H1 (cell line): ENCODE data around the gene RAB14. TPM values are rescaled to one million over a fixed set of nuclear protein-coding genes. Genes with fewer than 3 reads are reported as not detected.

ENCODE experiments used
- CTCF ChIA-PET: fragments of 300-600 bp; sonication (Branson Sonifier 250); formaldehyde crosslinking; loops from one replicate; lab custom pipeline; 2021; ENCODE audit not compliant: partially characterized antibody; lab: Charles Lee
- POLR2A ChIA-PET: fragments of 300-600 bp; sonication (Branson Sonifier 250); formaldehyde crosslinking; loops from one replicate; lab custom pipeline; 2021; ENCODE audit warnings: inconsistent platforms; ENCODE audit not compliant: partially characterized antibody; lab: Charles Lee
- DNase-seq, 2 experiments: peaks; one replicate each; pipeline versions ENCODE4 v3.0.0 to v3.0.0-alpha.2; 2010 to 2022; ENCODE audit warnings: low spot score in 2 of 2, low read depth in 1 of 2, mixed read lengths in 1 of 2
- FAIRE-seq: peaks from 2 replicates; lab custom pipeline; 2011; peaks lifted over from hg19 to GRCh38; lab: Jason Lieb, UNC
- H2AFZ ChIP-seq: 2 replicates; pipeline ENCODE4 v1.8.1; 2012; ENCODE audit warnings: low read length, inconsistent platforms
- H2AK5ac ChIP-seq: 2 replicates; pipeline ENCODE4 v1.6.1; 2013; ENCODE audit warnings: low read depth, low read length
- H2BK120ac ChIP-seq: replicated peaks from 2 replicates; pipeline ENCODE3; 2013; ENCODE audit warnings: low read depth, low read length, inconsistent platforms
- H2BK12ac ChIP-seq: 2 replicates; pipeline ENCODE4 v1.6.1; 2013; ENCODE audit warnings: low read depth, low read length
- H2BK15ac ChIP-seq: 2 replicates; pipeline ENCODE4 v1.6.1; 2013; ENCODE audit warnings: low read length
- H2BK20ac ChIP-seq: 2 replicates; pipeline ENCODE4 v1.6.1; 2013; ENCODE audit warnings: low read length
- H2BK5ac ChIP-seq: 2 replicates; pipeline ENCODE4 v1.6.1; 2013; ENCODE audit warnings: low read depth, low read length
- H3K14ac ChIP-seq: 2 replicates; pipeline ENCODE4 v1.6.1; 2013; ENCODE audit warnings: inconsistent platforms; ENCODE audit not compliant: insufficient read length
- H3K18ac ChIP-seq: 2 replicates; pipeline ENCODE4 v1.6.1; 2013; ENCODE audit warnings: low read length; ENCODE audit errors: extremely low read depth
- H3K23ac ChIP-seq: 2 replicates; pipeline ENCODE4 v1.6.1; 2013; ENCODE audit warnings: inconsistent platforms; ENCODE audit not compliant: insufficient read length
- H3K23me2 ChIP-seq: 2 replicates; pipeline ENCODE4 v1.6.1; 2013; ENCODE audit warnings: low read depth, low read length
- H3K27ac ChIP-seq: 2 replicates; pipeline ENCODE4 v1.6.1; 2011; ENCODE audit warnings: low read depth, low read length, inconsistent platforms
- H3K27me3 ChIP-seq, 4 experiments: replicated peaks in 1 of 4; 1 replicate in 1 of 4; 2 replicates in 3 of 4; pipeline versions ENCODE4 v1.6.1 to v1.8.1; 2011 to 2013; ENCODE audit warnings: low read length in 3 of 4, mild to moderate bottlenecking in 3 of 4, inconsistent platforms in 2 of 4, mixed read lengths in 2 of 4, moderate library complexity in 1 of 4; ENCODE audit not compliant: control insufficient read depth in 3 of 4, insufficient read depth in 3 of 4; ENCODE audit errors: extremely low read depth in 1 of 4
- H3K36me3 ChIP-seq, 4 experiments: 2 replicates each; pipeline versions ENCODE4 v1.6.1 to v1.8.1; 2011 to 2013; ENCODE audit warnings: mild to moderate bottlenecking in 4 of 4, low read length in 3 of 4, moderate library complexity in 2 of 4, control low read depth in 1 of 4, inconsistent platforms in 1 of 4; ENCODE audit not compliant: insufficient read depth in 4 of 4, control insufficient read depth in 2 of 4
- H3K4ac ChIP-seq: replicated peaks from 2 replicates; pipeline ENCODE3; 2013; ENCODE audit warnings: low read length, low read depth, mixed read lengths, inconsistent platforms; ENCODE audit not compliant: insufficient read length
- H3K4me1 ChIP-seq, 4 experiments: replicated peaks in 1 of 4; 1 replicate in 1 of 4; 2 replicates in 3 of 4; pipeline versions ENCODE4 v1.6.1 to v1.8.1; 2011 to 2013; ENCODE audit warnings: low read length in 3 of 4, inconsistent platforms in 2 of 4, mixed read lengths in 1 of 4; ENCODE audit not compliant: insufficient read depth in 4 of 4, control insufficient read depth in 3 of 4
- H3K4me2 ChIP-seq, 2 experiments: 2 replicates each; pipeline versions ENCODE4 v1.6.1 to v1.8.1; 2011 to 2013; ENCODE audit warnings: low read depth in 2 of 2, low read length in 2 of 2, control low read depth in 1 of 2, inconsistent platforms in 1 of 2, mild to moderate bottlenecking in 1 of 2; ENCODE audit not compliant: insufficient read depth in 1 of 2
- H3K4me3 ChIP-seq, 4 experiments: fragments of 200-600, 300-600 bp in 1 of 4; sonication (generic), shearing (Covaris generic), sonication (Bioruptor Twin) in 1 of 4; 2 replicates each; pipeline versions ENCODE4 v1.5.1 to v1.8.1; 2011 to 2016; ENCODE audit warnings: low read length in 4 of 4, low read depth in 3 of 4, control low read depth in 2 of 4, inconsistent platforms in 2 of 4, mild to moderate bottlenecking in 2 of 4, mixed read lengths in 1 of 4, moderate library complexity in 1 of 4; ENCODE audit not compliant: insufficient read depth in 2 of 4; ENCODE audit errors: extremely low read depth in 1 of 4
- H3K56ac ChIP-seq: replicated peaks from 2 replicates; pipeline ENCODE3; 2013; ENCODE audit warnings: low read depth, mild to moderate bottlenecking, mixed read lengths, low read length, inconsistent platforms; ENCODE audit not compliant: insufficient read length
- H3K79me1 ChIP-seq: 2 replicates; pipeline ENCODE4 v1.6.1; 2013; ENCODE audit warnings: low read depth, low read length, control low read depth
- H3K79me2 ChIP-seq, 2 experiments: 2 replicates each; pipeline versions ENCODE4 v1.6.1 to v1.8.1; 2012 to 2013; ENCODE audit warnings: low read length in 2 of 2, mild to moderate bottlenecking in 2 of 2, inconsistent platforms in 1 of 2; ENCODE audit not compliant: insufficient read depth in 2 of 2, control insufficient read depth in 1 of 2
- H3K9ac ChIP-seq, 4 experiments: replicated peaks in 1 of 4; 1 replicate in 1 of 4; 2 replicates in 3 of 4; pipeline versions ENCODE4 v1.6.1 to v1.8.1; 2011 to 2013; ENCODE audit warnings: low read depth in 3 of 4, low read length in 3 of 4, control low read depth in 2 of 4, mild to moderate bottlenecking in 2 of 4, moderate library complexity in 2 of 4, inconsistent platforms in 1 of 4; ENCODE audit errors: extremely low read depth in 1 of 4
- H3K9me3 ChIP-seq, 2 experiments: 2 replicates each; pipeline versions ENCODE4 v1.6.1 to v1.8.1; 2012 to 2013; ENCODE audit warnings: mild to moderate bottlenecking in 2 of 2, moderate library complexity in 2 of 2, control low read depth in 1 of 2, inconsistent platforms in 1 of 2, low read depth in 1 of 2, low read length in 1 of 2, mixed read lengths in 1 of 2; ENCODE audit not compliant: insufficient read depth in 2 of 2
- H4K20me1 ChIP-seq, 2 experiments: replicated peaks in 1 of 2; 2 replicates each; pipeline versions ENCODE3 to v1.8.1; 2011 to 2013; ENCODE audit warnings: inconsistent platforms in 2 of 2, low read length in 2 of 2, mild to moderate bottlenecking in 1 of 2; ENCODE audit not compliant: insufficient read depth in 2 of 2, control insufficient read depth in 1 of 2
- H4K5ac ChIP-seq: 2 replicates; pipeline ENCODE4 v1.6.1; 2013; ENCODE audit warnings: low read length, low read depth, mixed read lengths, inconsistent platforms; ENCODE audit not compliant: insufficient read length
- H4K8ac ChIP-seq: 2 replicates; pipeline ENCODE4 v1.8.0; 2013; ENCODE audit warnings: mild to moderate bottlenecking, moderate library complexity, low read length, inconsistent platforms; ENCODE audit not compliant: insufficient read depth; ENCODE audit errors: extremely low read depth
- H4K91ac ChIP-seq: replicated peaks from 2 replicates; pipeline ENCODE3; 2013; ENCODE audit warnings: low read length, mixed read lengths, inconsistent platforms; ENCODE audit not compliant: insufficient read length
- CEBPB ChIP-seq: IDR thresholded peaks from 2 replicates; pipeline ENCODE4 v1.6.1; 2012; ENCODE audit warnings: low read depth, low read length
- RAD21 ChIP-seq, 2 experiments: IDR thresholded peaks in 1 of 2; conservative IDR thresholded peaks in 1 of 2; 2 replicates each; pipeline ENCODE4 v1.6.1; 2011; ENCODE audit warnings: low read depth in 2 of 2, low read length in 2 of 2, improper control_type of control experiment in 1 of 2, inconsistent platforms in 1 of 2, mild to moderate bottlenecking in 1 of 2, moderate library complexity in 1 of 2
- SIRT6 ChIP-seq: IDR thresholded peaks from one replicate; pipeline ENCODE4 v1.7.1; 2012; ENCODE audit warnings: low read length, inconsistent platforms
- USF2 ChIP-seq: IDR thresholded peaks from 2 replicates; pipeline ENCODE4 v1.6.1; 2011; ENCODE audit warnings: low read length, improper control_type of control experiment
- YY1 ChIP-seq: IDR thresholded peaks from 2 replicates; pipeline ENCODE4 v1.6.1; 2011; ENCODE audit warnings: low read depth, mild to moderate bottlenecking, low read length
- WGBS, 2 experiments: shearing (Covaris generic) in 1 of 2; methylation state at CpG; one replicate each; pipeline versions ENCODE4 v1.1.6 to v1.1.7; 2013 to 2015; ENCODE audit warnings: low lambda C conversion rate in 2 of 2, mixed read lengths in 2 of 2, inconsistent platforms in 1 of 2, low coverage in 1 of 2, missing lambda C conversion rate in 1 of 2; ENCODE audit not compliant: insufficient replicate concordance in 2 of 2, insufficient coverage in 1 of 2, insufficient read length in 1 of 2; ENCODE audit errors: extremely low coverage in 1 of 2, missing lambda C conversion rate in 1 of 2; 5-methylcytosine and 5-hydroxymethylcytosine counted together
- polyA plus RNA-seq, 7 experiments: library from polyadenylated mRNA; depleted of rRNA in 3 of 7; stranded (reverse) in 5 of 7; unstranded in 2 of 7; fragments of >200 nt in 5 of 7; fragments of 200-250 nt in 2 of 7; gene quantifications; 1 replicate in 5 of 7; 2 replicates in 1 of 7; 4 replicates in 1 of 7; pipeline versions ENCODE4 v1.2.1 to v1.2.3, GENCODE V29; 2011 to 2013; ENCODE audit warnings: missing spikeins in 2 of 7, mixed read lengths in 2 of 7
- total RNA-seq: library from RNA; stranded (reverse); fragmentation: NEBNext Ultra II Directional; extraction: Animal tissue kit (Norgen Biotek cat#: 25700); gene quantifications from 2 replicates; pipeline ENCODE4 v1.2.1, GENCODE V29; 2021

RAB14 gene
- total and polyA plus RNA-seq, 2 of the 8 experiments (the other 6 are each of a cell fraction or from before 2014, with no cell fraction given): 9.1 to 44.8 TPM

GRCh38 chr9:121249563-121249962 lies 47.9 kb upstream of the RAB14 start:
- no peak overlapping the region for H2BK20ac ChIP-seq
- H4K91ac ChIP-seq: no peak overlapping the region
- no peak overlapping the region for H2BK120ac ChIP-seq
- no peak overlapping the region for H2BK5ac ChIP-seq
- TF ChIP-seq SIRT6 (no peak), USF2 (peak; percentile 46), YY1 (no peak), RAD21 (IDR thresholded peaks at IDR 0.05 in 1 of 2, conservative IDR thresholded peaks at IDR 0.05 in 1 of 2; ENCODE audit: low read depth in 2 of 2, low read length in 2 of 2) (no peak), CEBPB (no peak)
- no peak overlapping the region for H2BK15ac ChIP-seq
- H3K4me2 ChIP-seq: no peak overlapping the region
- peaks cover 0 to 12% (median 4%) of the 10 kb centered on the region in 4 experiments; a peak in 5 of 7 replicates for H3K4me1 ChIP-seq
- no peak overlapping the region for H4K8ac ChIP-seq
- ChIA-PET POLR2A (no interaction called here), CTCF (no interaction called here)
- H2BK12ac ChIP-seq: no peak overlapping the region
- H3K23ac ChIP-seq: no peak overlapping the region
- no peak overlapping the region for H3K9ac ChIP-seq
- no peak overlapping the region for H3K4me3 ChIP-seq
- peaks cover 2% of the 10 kb centered on the region in 2 experiments; a peak in 2 of 4 replicates for H3K9me3 ChIP-seq
- no peaks in the 10 kb centered on the region for H3K36me3 ChIP-seq
- no peaks in the 10 kb centered on the region for H3K79me2 ChIP-seq
- no peaks in the 10 kb centered on the region for H3K23me2 ChIP-seq
- H4K5ac ChIP-seq: no peak overlapping the region
- FAIRE-seq (no peak), DNase-seq (no peak)
- WGBS, 2 experiments: 85% methylated on average over 3 of the region's 3 CpGs; no CpG with 5 or more reads in 1 of the 2 experiments
- H3K4ac ChIP-seq: no peak overlapping the region
- H3K27ac ChIP-seq: no peak overlapping the region
- H3K14ac ChIP-seq: no peak overlapping the region
- H4K20me1 ChIP-seq: no peaks in the 10 kb centered on the region
- no peak overlapping the region for H2AK5ac ChIP-seq
- no peak overlapping the region for H3K18ac ChIP-seq
- no peak overlapping the region for H2AFZ ChIP-seq
- no peaks in the 10 kb centered on the region for H3K79me1 ChIP-seq
- no peak overlapping the region for H3K56ac ChIP-seq
- H3K27me3 ChIP-seq: peaks cover 0 to 15% (median 7%) of the 10 kb centered on the region in 4 experiments; a peak in 6 of 7 replicates
